HG03196 (cell line): Measurements from ENCODE around the gene S100P.
"Not testable (repeated sequence)": the region's sequence is repeated elsewhere in the genome, so short reads cannot be mapped to it uniquely, and the experiment has no call there.

Experiments
- ATAC-seq: cut with Tn5 transposase; IDR thresholded peaks from one replicate; pipeline ENCODE4 v1.9.1; 2021; ENCODE audit not compliant: unreplicated experiment

The S100P gene

GRCh38 chr4:6693231-6694176 is at the start of gene S100P:
Gene S100P (plus strand): TSS chr4:6693878. CDS start chr4:6693933, 55 bp downstream.
- no peak for ATAC-seq

DNA sequence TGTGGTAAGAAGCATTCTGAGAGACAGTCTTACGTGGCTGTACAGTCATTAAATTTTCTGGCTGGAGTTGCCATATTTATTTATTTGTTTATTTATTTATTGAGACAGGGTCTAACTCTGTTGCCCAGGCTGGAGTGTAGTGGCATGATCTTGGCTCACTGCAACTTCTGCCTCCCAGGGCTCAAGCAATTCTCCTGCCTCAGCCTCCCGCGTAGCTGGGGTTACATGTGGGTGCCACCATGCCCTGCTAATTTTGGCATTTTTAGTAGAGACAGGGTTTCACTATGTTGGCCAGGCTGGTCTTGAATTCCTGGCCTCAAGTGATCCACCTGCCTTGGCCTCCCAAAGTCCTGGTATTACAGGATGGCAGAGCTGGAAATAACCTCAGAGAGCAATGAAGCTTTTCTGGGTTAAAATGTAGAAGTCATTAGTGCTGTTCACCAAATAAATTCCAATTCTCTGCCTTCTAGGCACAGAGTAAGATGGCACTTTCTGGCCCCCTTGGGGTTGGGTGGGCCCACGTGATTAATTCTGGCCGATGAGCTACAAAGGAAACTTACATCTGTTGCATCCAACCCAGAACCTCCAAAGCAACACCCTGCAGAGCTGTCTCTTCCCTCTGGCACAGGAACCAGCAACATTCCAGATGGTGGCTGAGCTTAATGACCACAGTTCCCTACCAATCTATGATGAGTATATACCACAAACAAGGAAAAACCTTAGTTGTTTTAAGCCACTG is 48.7 kb upstream of the S100P start:
- no peak for ATAC-seq

GRCh38 chr4:6647169-6647568 is 46.5 kb upstream of the S100P start:
- ATAC-seq: no peak

DNA sequence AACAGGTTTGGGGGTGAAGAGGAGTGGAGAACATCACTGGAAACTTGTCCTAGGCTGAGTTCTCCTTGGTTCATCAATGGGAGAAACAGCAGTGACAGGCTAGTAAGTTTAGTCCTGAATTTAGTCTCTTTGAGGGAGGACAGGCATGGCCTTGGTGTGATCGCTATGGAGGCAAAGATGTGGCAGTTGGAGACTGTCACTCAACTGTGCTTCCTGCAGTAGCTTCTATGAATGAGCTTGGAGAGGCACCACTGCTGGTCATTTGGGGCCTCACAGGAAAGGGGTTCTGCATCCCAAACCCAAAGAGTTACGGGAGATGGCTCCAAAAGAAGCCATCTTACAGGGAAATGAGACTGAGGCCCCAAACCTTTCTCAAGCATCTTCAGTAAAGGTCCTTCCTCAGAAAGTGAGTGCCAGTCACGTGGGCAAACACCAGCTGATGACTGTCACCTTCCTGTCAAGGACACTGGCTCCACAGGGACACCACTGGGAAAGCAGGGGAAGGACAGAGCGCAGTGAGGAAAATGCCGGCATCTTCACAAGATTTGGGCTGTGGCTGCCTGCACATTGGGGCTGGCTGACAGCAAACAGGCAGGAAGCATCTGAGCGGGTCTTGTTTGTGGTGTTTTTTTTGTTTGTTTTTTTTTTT is 46.0 kb upstream of the S100P start:
- no peak for ATAC-seq

- no peak for ATAC-seq
These were observed 44.5 kb upstream of the S100P start for GRCh38 chr4:6649216-6649615.

- not testable (repeated sequence) for ATAC-seq
These were observed 39.5 kb upstream of the S100P start for GRCh38 chr4:6654211-6654610.

- ATAC-seq: not testable (repeated sequence)
These were observed 38.4 kb upstream of the S100P start for GRCh38 chr4:6655291-6655690.

- no peak for ATAC-seq
These were observed 37.8 kb upstream of the S100P start for GRCh38 chr4:6655924-6656323.

- no peak for ATAC-seq
These were observed 36.2 kb upstream of the S100P start for GRCh38 chr4:6657242-6658208.

DNA sequence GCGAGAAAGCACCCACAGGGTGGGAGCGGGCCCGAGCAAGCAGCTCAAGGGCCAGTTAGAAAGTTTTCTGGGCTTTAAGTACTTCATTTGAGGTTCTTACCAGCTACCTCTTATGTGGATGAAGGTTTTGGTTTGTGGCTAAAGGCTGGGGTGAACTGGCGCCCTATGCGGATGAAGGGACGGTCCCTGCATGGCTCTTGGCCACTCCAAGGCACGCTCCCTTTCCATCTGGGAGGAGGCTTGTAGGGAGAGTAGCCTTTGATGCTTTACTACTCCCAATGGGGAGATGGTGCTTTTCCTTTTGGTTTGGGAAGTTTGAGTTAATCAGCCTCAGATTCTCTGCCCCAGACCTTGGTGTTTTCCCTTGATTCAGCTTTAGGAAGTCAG is 35.5 kb upstream of the S100P start:
- ATAC-seq: no peak

DNA sequence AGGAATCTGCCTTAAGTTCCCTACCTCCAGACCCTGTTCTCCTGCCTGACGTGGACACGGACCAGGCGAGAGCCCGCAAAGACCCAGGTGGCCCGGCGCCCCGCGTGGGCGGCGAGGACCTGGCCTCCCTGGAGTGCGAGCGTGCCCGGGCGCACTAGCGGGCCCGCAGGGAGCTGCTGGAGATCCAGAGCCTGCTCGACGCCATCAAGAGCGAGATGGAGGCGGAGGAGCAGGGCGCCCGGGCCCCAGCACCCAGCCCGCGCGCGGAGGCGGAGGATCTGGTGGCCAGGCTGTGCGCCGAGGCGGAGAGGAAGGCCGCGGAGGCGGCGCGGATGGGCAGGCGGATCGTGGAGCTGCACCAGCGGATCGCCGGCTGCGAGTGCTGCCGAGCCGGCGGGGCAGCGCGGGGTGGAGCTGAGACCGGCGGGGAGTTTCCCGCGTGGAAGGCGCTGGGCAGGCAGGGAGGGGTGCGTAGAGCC is 35.0 kb upstream of the S100P start:
- ATAC-seq: no peak

DNA sequence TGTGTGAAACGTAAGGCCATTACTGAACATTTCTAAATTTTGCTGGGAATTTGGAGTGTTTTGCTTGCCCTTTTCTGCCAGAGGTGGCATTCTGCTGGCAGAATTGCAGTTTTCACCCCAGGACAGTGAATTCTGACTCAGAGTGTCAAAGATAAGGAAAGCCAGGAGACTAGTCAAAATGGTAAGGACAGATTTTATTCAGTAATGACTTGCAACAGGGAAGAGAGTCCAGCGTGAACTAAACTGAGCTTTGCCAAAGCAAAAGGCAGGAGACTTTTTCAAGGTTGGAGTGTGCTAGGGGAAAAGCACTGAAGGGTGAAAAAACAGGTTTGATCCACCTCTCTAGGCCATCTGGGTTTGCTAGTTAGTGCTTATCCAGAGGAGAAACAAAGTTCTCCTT is 33.8 kb upstream of the S100P start:
- no peak for ATAC-seq

- no peak for ATAC-seq
These were observed 33.2 kb upstream of the S100P start for GRCh38 chr4:6660430-6660829.

DNA sequence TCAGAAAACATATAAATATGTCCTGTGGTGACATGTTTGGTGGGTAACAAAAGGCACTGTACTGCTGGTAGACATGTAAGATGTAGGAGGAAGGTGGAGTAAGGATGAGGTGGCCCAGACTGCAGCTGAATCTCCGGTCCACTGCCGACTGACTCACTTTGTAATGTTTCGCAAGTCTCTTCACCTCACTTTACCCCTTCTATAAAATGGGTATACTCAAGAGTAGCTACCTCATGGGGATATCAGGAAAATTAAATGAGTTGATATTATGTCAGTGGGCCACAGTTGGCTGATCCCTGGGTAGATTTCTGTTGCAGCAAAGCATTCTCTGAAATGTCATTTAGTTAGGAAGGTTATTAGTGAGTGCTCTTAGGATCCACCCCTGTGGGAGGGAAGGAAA is 31.1 kb upstream of the S100P start:
- no peak for ATAC-seq

GRCh38 chr4:6663596-6664393 is 29.9 kb upstream of the S100P start:
- ATAC-seq: no peak

DNA sequence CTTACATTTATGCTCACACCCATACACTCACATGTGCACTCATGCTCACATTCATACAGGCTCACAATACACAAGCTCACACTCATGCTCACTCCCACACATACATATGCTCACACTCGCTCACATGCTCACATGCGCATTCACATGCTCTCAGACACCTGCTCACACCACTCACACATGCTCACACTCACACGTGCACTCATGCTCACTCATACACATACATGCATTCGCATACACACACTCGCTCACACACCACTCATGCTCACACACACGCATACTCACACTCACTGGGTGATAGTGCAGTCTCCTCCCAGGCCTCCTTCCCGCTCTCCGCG is 28.4 kb upstream of the S100P start:
- ATAC-seq: no peak

DNA sequence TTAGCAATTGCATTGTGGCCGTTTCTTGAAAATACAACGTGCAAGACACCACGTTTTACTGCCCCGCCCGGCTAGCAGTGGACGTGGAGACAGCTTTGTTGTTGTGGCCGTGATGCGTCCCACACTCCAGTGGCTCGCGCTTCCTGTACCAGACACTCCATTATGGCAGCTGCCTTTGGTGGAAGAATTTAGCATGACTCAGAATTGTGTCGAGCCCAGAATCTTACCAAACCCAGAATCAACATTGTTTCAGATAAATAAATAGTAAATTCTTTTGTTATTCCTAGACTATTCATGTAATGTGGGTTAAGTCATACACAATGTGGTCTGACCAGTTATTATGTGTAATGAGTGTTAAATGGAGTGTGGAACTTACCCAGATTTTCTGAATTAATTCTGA is 25.3 kb upstream of the S100P start:
- no peak for ATAC-seq

- ATAC-seq: no peak
These were observed 22.0 kb upstream of the S100P start for GRCh38 chr4:6671648-6672047.

GRCh38 chr4:6672131-6672530 is 21.5 kb upstream of the S100P start:
- no peak for ATAC-seq
